ENCODE measurements around the gene IL1A. TPM values are rescaled to one million over a fixed set of nuclear protein-coding genes. Genes with fewer than 3 reads are reported as not detected.

IL1A gene
- under 0.01 TPM in 1 of 2 replicates, not detected in the other for total RNA-seq

GRCh38 chr2:112784199-112785189 lies at the start of gene IL1A:
IL1A (minus strand) TSS chr2:112784493; CDS start chr2:112783770, 723 bp downstream.

DNA sequence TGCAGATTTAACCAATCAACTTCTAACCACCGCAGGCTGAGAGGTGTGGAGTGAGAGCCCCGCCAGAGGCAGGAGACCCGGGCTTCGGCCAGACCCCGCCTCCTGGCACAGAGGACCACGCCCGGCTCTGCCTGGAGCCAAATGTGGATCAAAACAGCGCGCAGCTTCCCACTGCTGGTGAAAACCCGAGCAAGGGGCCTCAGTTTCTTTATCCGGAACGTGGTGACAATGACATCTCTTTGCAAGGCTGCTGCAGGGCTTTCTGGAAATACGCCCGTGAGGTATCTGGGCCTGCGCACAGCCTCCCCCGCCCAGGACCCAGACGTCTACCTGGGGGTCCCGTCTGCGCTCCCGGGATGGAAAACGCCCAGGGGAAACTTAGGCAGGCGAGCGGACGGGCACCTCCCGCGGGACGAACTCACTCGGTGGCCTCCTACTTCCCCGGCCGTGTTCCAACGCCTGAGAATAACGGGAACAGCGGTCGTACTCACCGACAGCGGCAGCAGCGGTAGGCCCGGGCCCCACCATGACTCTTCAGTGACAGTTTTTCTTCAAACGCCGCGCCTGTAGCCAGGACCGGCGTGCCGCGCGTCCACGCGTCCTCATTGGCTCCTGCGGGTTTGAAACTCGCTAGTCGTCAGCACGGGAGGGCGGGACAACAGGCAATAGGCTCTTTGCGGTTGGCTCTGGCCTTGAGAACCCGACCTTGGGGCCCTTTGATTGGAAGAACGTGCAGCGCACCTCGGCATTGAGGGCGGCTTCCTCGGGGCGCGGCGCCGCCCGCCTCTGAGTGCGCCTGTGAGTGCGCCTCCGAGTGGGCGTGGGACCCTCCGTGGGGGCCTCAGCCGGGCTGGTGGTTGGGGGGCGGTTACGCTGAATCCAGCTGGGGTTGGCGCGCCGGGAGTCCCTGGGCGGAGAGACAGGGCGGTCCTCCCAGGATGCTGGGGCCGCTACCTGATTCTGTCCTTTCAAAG lies 19.9 kb downstream of the IL1A start, which contains the start of gene CKAP2L:
TSS of gene CKAP2L (minus strand) at position 539 of the 974 bp plus-strand sequence. CDS start at position 528, 11 bp downstream.

Other genes starting within 250 kb of the IL1A start
- 6.3 and 7.2 TPM in 2 replicates for gene POLR1B, start 242.0 kb downstream of the IL1A start, total RNA-seq
- 8.8 and 33.1 TPM in 2 replicates for gene CHCHD5, start 199.9 kb downstream of the IL1A start, total RNA-seq
- gene SLC20A1, start 138.6 kb downstream of the IL1A start, total RNA-seq, result 29.5 and 48.3 TPM in 2 replicates
- gene NT5DC4, start 63.5 kb downstream of the IL1A start, total RNA-seq, result not detected in 2 replicates
- gene CKAP2L, start 19.9 kb downstream of the IL1A start, total RNA-seq, result 0.23 and 0.77 TPM in 2 replicates
- 0.09 and 1.9 TPM in 2 replicates for gene IL1B, start 52.3 kb upstream of the IL1A start, total RNA-seq
- gene IL37, start 126.7 kb upstream of the IL1A start, total RNA-seq, result not detected in 2 replicates
- gene IL36G, start 193.5 kb upstream of the IL1A start, total RNA-seq, result not detected in 2 replicates
- not detected in 2 replicates for gene IL36A, start 221.0 kb upstream of the IL1A start, total RNA-seq

Data from pericardium fibroblast (primary cell).